HEK293 (cell line): ENCODE measurements around the gene ATP2A3.

ENCODE experiments used
- TCF7L2 ChIP-seq: IDR thresholded peaks from 2 replicates; pipeline ENCODE4 v1.6.1; 2011; ENCODE audit warnings: low read depth, mild to moderate bottlenecking, inconsistent platforms, low read length, moderate library complexity, borderline replicate concordance
- TF ChIP-seq, protein P1 (sequence below): fragments of 450-650 bp; formaldehyde crosslinking; IDR thresholded peaks from 2 replicates; pipeline ENCODE4 v1.5.1; 2016; ENCODE audit warnings: missing biosample characterization, missing genetic modification characterization
- TF ChIP-seq, protein P2 (sequence below): fragments of 450-650 bp; formaldehyde crosslinking; IDR thresholded peaks from 2 replicates; pipeline ENCODE4 v1.5.1; 2016; ENCODE audit warnings: missing biosample characterization, missing genetic modification characterization

DNA sequence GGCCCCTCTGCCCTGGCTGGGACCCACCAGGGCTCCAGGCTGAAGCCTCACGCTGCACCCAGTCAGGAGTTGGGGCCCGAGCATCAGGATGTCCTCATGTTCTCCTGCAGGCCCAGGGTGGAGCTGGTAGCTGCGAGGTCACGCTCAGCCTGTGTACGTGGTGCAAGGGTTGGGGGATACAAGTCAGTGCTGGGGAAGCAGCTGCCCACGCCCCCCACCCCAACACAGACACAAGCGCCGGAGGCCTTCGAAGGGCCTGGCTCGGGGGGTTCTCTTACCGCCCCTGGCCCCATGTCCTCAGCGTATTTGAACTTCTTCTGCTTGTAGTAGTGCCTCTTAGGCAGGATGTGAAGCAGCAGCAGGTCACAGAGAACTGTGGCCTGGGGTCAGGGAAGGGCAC, 66.5 kb downstream of the ATP2A3 start:
- TF ChIP-seq, protein P1, sequence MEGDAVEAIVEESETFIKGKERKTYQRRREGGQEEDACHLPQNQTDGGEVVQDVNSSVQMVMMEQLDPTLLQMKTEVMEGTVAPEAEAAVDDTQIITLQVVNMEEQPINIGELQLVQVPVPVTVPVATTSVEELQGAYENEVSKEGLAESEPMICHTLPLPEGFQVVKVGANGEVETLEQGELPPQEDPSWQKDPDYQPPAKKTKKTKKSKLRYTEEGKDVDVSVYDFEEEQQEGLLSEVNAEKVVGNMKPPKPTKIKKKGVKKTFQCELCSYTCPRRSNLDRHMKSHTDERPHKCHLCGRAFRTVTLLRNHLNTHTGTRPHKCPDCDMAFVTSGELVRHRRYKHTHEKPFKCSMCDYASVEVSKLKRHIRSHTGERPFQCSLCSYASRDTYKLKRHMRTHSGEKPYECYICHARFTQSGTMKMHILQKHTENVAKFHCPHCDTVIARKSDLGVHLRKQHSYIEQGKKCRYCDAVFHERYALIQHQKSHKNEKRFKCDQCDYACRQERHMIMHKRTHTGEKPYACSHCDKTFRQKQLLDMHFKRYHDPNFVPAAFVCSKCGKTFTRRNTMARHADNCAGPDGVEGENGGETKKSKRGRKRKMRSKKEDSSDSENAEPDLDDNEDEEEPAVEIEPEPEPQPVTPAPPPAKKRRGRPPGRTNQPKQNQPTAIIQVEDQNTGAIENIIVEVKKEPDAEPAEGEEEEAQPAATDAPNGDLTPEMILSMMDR (tag by site-specific recombination), result no peak
- TF ChIP-seq, protein P2, sequence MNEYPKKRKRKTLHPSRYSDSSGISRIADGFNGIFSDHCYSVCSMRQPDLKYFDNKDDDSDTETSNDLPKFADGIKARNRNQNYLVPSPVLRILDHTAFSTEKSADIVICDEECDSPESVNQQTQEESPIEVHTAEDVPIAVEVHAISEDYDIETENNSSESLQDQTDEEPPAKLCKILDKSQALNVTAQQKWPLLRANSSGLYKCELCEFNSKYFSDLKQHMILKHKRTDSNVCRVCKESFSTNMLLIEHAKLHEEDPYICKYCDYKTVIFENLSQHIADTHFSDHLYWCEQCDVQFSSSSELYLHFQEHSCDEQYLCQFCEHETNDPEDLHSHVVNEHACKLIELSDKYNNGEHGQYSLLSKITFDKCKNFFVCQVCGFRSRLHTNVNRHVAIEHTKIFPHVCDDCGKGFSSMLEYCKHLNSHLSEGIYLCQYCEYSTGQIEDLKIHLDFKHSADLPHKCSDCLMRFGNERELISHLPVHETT (tag by site-specific recombination), result no peak
- TF ChIP-seq TCF7L2, result no peak
